SK-N-SH treated with all-trans-retinoic acid at 6 μM for 48 hours (cell line): ENCODE results near the gene CCSER1.

ENCODE experiments used
- ATAC-seq: fragments of 200-7000 bp; cut with Tn5 transposase; 3 replicates; pipeline ENCODE4 v1.9.1; 2020; ENCODE audit warnings: mild to moderate bottlenecking, moderate library complexity
- ARNTL ChIP-seq: fragments of 450-650 bp; formaldehyde crosslinking; IDR thresholded peaks from 2 replicates; pipeline ENCODE4 v1.5.0; 2020; ENCODE audit warnings: low read depth, mild to moderate bottlenecking, moderate library complexity, borderline replicate concordance
- BACH2 ChIP-seq: fragments of 250-450 bp; sonication (Bioruptor Pico); IDR thresholded peaks from 2 replicates; pipeline ENCODE4 v1.9.0; 2021; ENCODE audit warnings: mild to moderate bottlenecking, borderline replicate concordance
- CREB5 ChIP-seq: fragments of 250-450 bp; sonication (Bioruptor Pico); IDR thresholded peaks from 2 replicates; pipeline ENCODE4 v1.5.1; 2020; ENCODE audit warnings: low read depth, mild to moderate bottlenecking, moderate library complexity
- CSDC2 ChIP-seq: fragments of 250-450 bp; sonication (Bioruptor Pico); IDR thresholded peaks from 2 replicates; pipeline ENCODE4 v1.5.0; 2020; ENCODE audit warnings: mild to moderate bottlenecking, moderate library complexity
- CSRNP3 ChIP-seq: fragments of 250-450 bp; sonication (Bioruptor Pico); IDR thresholded peaks from 2 replicates; pipeline ENCODE4 v1.5.1; 2021; ENCODE audit warnings: mild to moderate bottlenecking, moderate library complexity
- ESRRG ChIP-seq: fragments of 250-450 bp; sonication (Bioruptor Pico); IDR thresholded peaks from 2 replicates; pipeline ENCODE4 v1.6.1; 2021; ENCODE audit warnings: mild to moderate bottlenecking
- GLIS3 ChIP-seq: fragments of 250-450 bp; sonication (Bioruptor Pico); IDR thresholded peaks from 2 replicates; pipeline ENCODE4 v1.5.0; 2020; ENCODE audit warnings: mild to moderate bottlenecking, moderate library complexity
- ISL1 ChIP-seq: fragments of 250-450 bp; sonication (Bioruptor Pico); IDR thresholded peaks from 2 replicates; pipeline ENCODE4 v2.1.2; 2022; ENCODE audit warnings: mild to moderate bottlenecking, moderate library complexity
- PATZ1 ChIP-seq: fragments of 250-450 bp; sonication (Bioruptor Pico); IDR thresholded peaks from 2 replicates; pipeline ENCODE4 v1.8.0; 2020; ENCODE audit warnings: mild to moderate bottlenecking, moderate library complexity, borderline replicate concordance
- POU6F1 ChIP-seq: fragments of 250-450 bp; sonication (Bioruptor Pico); IDR thresholded peaks from 2 replicates; pipeline ENCODE4 v1.8.0; 2021; ENCODE audit warnings: low read depth, mild to moderate bottlenecking, moderate library complexity, borderline replicate concordance
- PPARA ChIP-seq: fragments of 250-450 bp; sonication (Bioruptor Pico); IDR thresholded peaks from 2 replicates; pipeline ENCODE4 v1.5.0; 2020; ENCODE audit warnings: mild to moderate bottlenecking, borderline replicate concordance
- RARB ChIP-seq: fragments of 250-450 bp; sonication (Bioruptor Pico); IDR thresholded peaks from 2 replicates; pipeline ENCODE4 v1.8.0; 2021; ENCODE audit warnings: mild to moderate bottlenecking, moderate library complexity
- SNAI2 ChIP-seq: fragments of 250-450 bp; sonication (Bioruptor Pico); IDR thresholded peaks from 2 replicates; pipeline ENCODE4 v1.5.0; 2020; ENCODE audit warnings: mild to moderate bottlenecking, moderate library complexity
- TCF4 ChIP-seq: fragments of 250-450 bp; sonication (Bioruptor Pico); IDR thresholded peaks from 2 replicates; pipeline ENCODE4 v1.8.0; 2021; ENCODE audit warnings: mild to moderate bottlenecking, moderate library complexity, borderline replicate concordance
- TOX ChIP-seq: fragments of 250-450 bp; sonication (Bioruptor Pico); IDR thresholded peaks from 2 replicates; pipeline ENCODE4 v1.8.0; 2021; ENCODE audit warnings: mild to moderate bottlenecking, moderate library complexity, borderline replicate concordance
- TSHZ2 ChIP-seq: fragments of 250-450 bp; sonication (Bioruptor Pico); IDR thresholded peaks from 2 replicates; pipeline ENCODE4 v1.5.0; 2020; ENCODE audit warnings: mild to moderate bottlenecking, moderate library complexity
- ZC3H10 ChIP-seq: fragments of 250-450 bp; sonication (Bioruptor Pico); IDR thresholded peaks from 2 replicates; pipeline ENCODE4 v1.5.1; 2021; ENCODE audit warnings: mild to moderate bottlenecking, moderate library complexity
- ZFP3 ChIP-seq: fragments of 250-450 bp; sonication (Bioruptor Pico); IDR thresholded peaks from 2 replicates; pipeline ENCODE4 v1.5.0; 2020; ENCODE audit warnings: mild to moderate bottlenecking, moderate library complexity
- ZNF565 ChIP-seq: fragments of 450-650 bp; formaldehyde crosslinking; conservative IDR thresholded peaks from 2 replicates; pipeline ENCODE4 v1.5.0; 2020; ENCODE audit warnings: low read depth, mild to moderate bottlenecking, moderate library complexity
- ZNF70 ChIP-seq: fragments of 450-650 bp; formaldehyde crosslinking; IDR thresholded peaks from 2 replicates; pipeline ENCODE4 v1.5.0; 2020; ENCODE audit warnings: mild to moderate bottlenecking, moderate library complexity
- ZNF8 ChIP-seq: fragments of 450-650 bp; formaldehyde crosslinking; IDR thresholded peaks from 2 replicates; pipeline ENCODE4 v1.5.0; 2020; ENCODE audit warnings: mild to moderate bottlenecking, moderate library complexity

The CCSER1 gene

GRCh38 chr4:90183254-90183653, 56.1 kb downstream of the CCSER1 start (continued):
- no peak for TF ChIP-seq POU6F1 (CRISPR knock-in tag)

- TF ChIP-seq TOX (CRISPR knock-in tag) (no peak), ZFP3 (CRISPR knock-in tag) (no peak), BACH2 (CRISPR knock-in tag) (no peak), CSRNP3 (CRISPR knock-in tag) (no peak), CSDC2 (CRISPR knock-in tag) (no peak), ARNTL (CRISPR knock-in tag) (no peak), ZC3H10 (CRISPR knock-in tag) (no peak), SNAI2 (CRISPR knock-in tag) (no peak), ESRRG (CRISPR knock-in tag) (no peak), POU6F1 (CRISPR knock-in tag) (no peak), GLIS3 (CRISPR knock-in tag) (no peak), TCF4 (CRISPR knock-in tag) (no peak), CREB5 (CRISPR knock-in tag) (no peak), ZNF565 (CRISPR knock-in tag) (no peak), ISL1 (no peak), PPARA (no peak), ZNF70 (CRISPR knock-in tag) (no peak), PATZ1 (CRISPR knock-in tag) (no peak)
- no peak for ATAC-seq
Measured at GRCh38 chr4:90184560-90184959, 57.4 kb downstream of the CCSER1 start.

GRCh38 chr4:90185416-90185815, 58.2 kb downstream of the CCSER1 start:
- TF ChIP-seq ISL1 (peak; percentile 85), SNAI2 (CRISPR knock-in tag) (no peak)
- no peak for ATAC-seq

GRCh38 chr4:90186229-90186628, 59.0 kb downstream of the CCSER1 start:
- ATAC-seq: no peak
- no peak for TF ChIP-seq RARB
- no peak for TF ChIP-seq ESRRG (CRISPR knock-in tag)
- TF ChIP-seq TCF4 (CRISPR knock-in tag): no peak
- no peak for TF ChIP-seq SNAI2 (CRISPR knock-in tag)
- no peak for TF ChIP-seq ZNF8 (CRISPR knock-in tag)
- TF ChIP-seq ZC3H10 (CRISPR knock-in tag): no peak
- TF ChIP-seq CSRNP3 (CRISPR knock-in tag): no peak
- no peak for TF ChIP-seq ZFP3 (CRISPR knock-in tag)
- TF ChIP-seq GLIS3 (CRISPR knock-in tag): no peak
- TF ChIP-seq CSDC2 (CRISPR knock-in tag): no peak
- no peak for TF ChIP-seq TSHZ2 (CRISPR knock-in tag)
- no peak for TF ChIP-seq ISL1
- no peak for TF ChIP-seq BACH2 (CRISPR knock-in tag)
- no peak for TF ChIP-seq POU6F1 (CRISPR knock-in tag)
- TF ChIP-seq ZNF70 (CRISPR knock-in tag): no peak
- TF ChIP-seq PPARA: no peak
